ENCODE measurements around the gene TSKS.

The TSKS gene

DNA sequence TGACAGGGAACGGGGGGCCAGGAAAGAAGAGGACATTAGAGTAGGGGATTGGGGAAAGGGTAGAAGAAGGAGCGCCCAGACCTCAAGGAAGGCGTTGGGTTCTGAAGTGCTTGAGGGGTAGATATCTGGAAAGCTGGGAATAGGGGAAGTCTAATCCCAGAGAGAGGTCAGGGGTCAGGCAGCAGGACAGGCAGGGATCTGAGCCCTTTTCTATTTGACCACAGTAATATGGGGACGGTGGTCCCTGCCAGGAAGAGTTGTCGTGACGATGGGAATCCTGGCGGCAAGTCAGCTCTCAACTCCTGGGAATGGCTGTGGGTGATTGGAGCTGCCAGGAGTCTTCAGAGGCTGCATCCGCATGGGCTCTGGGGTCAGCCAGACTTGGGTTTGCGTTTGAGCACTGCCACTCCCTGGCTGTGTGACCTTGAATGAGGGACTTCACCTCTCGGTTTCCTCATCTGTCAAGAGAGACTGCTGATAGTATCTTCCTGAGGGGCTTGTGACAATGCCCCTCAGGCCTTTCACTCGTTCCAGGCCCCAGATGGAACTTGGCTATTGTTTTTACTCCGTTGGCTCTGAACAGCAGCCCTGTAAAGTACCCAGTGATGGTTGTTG is 5.0 kb upstream of the TSKS start:
- in situ Hi-C loops (cut with MboI; ENCODE audit: low sequenced_read_pairs), result no loop called here

DNA sequence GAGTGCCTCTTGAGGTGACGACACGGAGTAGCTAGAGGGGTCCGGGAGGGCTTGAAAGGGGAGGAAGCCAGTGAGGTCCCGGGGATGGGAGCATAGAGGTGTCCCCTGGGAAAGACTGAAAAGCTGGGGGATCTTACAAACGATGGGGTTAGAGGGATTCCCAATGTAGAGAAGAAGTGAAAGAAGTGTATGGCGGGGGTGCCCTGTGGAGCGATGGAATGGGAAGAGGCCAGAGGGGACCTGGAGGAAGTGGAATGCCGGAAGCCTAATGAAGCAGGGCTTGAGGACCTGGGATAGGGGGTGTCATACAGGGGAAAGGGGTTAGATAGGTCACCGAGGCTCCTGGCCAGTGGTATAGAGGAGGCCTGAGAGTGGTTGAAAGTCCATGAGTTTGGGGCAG is 4.3 kb upstream of the TSKS start:
- in situ Hi-C loops (cut with MboI; ENCODE audit: low sequenced_read_pairs), result no loop called here

GRCh38 chr19:49766930-49767299 is 3.8 kb upstream of the TSKS start, which contains the start of gene AP2A1:
Gene AP2A1 (plus strand): TSS chr19:49767001. CDS start chr19:49767134, 133 bp downstream.
- in situ Hi-C loops (cut with MboI; ENCODE audit: low sequenced_read_pairs), result no loop called here

GRCh38 chr19:49766007-49766929 is 3.2 kb upstream of the TSKS start:
- in situ Hi-C loops (cut with MboI; ENCODE audit: low sequenced_read_pairs), result no loop called here

GRCh38 chr19:49764341-49764740 is 1.2 kb upstream of the TSKS start:
- in situ Hi-C loops (cut with MboI; ENCODE audit: low sequenced_read_pairs), result no loop called here

DNA sequence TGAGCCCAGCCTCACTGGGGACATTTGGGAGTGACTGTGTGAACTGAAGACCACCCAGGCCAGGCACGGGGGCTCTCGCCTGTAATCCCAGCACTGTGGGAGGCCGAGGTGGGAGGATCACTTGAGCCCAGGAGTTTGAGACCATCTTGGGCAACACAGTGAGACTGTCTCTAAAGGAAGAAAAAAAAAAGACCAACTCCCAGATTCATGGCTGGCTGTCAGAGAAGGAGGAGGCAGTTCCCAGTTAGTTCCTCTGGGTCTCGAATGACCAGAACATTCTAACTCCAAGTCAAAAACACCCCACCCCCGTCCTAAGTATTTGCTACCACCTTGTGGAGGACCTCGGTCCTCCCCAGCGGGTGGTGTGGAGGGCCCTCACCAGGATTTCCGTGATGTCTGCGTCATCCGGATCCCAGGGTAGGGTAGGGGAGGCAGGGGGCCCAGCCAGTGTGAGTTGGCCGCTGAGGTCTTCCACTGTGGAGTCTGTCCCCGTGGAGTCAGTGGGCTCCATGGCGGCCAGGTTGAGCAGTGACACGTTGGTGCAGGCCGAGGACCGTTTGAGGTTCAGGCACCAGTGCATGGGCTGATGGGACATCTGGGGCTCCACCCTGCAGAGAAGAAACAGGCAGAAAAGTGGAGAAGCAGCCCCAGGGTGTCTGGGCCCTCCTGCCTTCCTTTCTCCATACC is 1.3 kb downstream of the TSKS start:
- in situ Hi-C loops (cut with MboI; ENCODE audit: low sequenced_read_pairs), result no loop called here

- in situ Hi-C loops (cut with MboI; ENCODE audit: low sequenced_read_pairs), result no loop called here
Observed at GRCh38 chr19:49761249-49761624, 1.9 kb downstream of the TSKS start.

DNA sequence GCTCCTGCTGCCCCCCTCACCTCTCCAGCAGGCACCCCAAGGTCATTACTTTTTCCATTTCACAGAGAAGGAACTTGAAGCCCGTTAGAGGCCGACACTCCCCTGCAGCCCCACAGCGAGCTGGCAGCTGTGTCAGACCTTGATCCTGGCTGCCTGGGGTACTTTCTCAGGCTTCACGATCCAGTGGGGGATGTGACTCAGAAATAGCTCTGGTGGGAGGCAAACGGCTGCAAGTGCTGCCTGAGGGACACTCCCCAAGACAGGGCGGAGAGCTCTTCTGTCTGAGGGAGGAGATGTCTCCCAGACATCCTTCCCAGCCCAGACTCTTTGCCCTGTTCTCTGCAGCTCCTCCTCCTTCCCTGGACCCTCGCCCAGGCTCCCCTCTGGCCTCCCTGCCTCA is 4.8 kb downstream of the TSKS start:
- in situ Hi-C loops (cut with MboI; ENCODE audit: low sequenced_read_pairs), result no loop called here

DNA sequence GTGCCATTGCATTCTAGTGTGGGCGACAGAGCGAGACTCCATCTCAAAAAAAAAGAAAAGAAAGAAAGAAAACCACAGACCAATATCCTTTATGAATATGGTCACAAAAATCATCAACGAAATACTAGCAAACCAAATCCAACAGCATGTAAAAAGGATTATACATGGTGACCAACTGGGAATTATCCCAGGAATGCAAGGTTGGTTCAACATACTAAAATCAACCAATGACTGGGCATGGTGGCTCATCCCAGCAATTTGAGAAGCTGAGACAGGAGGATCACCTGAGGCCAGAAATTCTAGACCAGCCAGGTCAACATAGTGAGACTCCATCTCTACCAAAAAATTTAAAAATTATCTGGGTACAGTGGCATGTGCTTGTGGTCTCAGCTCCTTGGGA is 7.2 kb downstream of the TSKS start:
- in situ Hi-C loops (cut with MboI; ENCODE audit: low sequenced_read_pairs), result no loop called here

GRCh38 chr19:49752701-49753100 is 10.4 kb downstream of the TSKS start:
- in situ Hi-C loops (cut with MboI; ENCODE audit: low sequenced_read_pairs), result no loop called here

GRCh38 chr19:49749771-49750170 is 13.3 kb downstream of the TSKS start:
- in situ Hi-C loops (cut with MboI; ENCODE audit: low sequenced_read_pairs), result no loop called here

DNA sequence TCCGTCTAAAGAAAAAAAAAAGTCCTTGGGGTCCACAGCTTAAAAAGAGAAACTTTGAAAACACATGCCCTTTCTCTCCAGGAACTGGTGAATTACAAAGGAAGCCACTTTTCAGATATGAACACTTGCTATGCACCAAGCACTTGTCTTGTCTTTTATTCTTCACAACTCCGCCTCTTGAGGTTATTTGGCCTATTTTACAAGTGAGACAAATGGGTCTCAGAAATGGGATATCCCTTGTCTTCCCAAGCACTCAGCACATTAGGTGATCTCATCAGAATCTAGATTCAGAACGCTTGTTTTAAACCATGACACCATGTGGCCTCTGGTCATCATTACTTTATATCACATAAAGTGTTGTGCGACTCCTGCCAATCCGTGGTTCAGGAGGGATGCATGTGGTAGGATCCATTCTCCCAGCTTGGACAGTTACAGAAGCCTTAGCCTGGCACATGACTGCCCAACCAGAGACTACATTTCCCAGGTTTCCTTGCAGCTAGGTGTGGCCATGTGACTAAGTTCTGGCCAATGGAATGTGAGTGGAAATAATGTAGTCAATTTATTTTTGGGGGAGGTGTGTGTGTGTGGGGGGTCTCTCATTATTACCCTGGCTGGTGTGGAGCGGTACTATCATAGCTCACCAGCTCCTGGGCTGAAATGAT is 13.9 kb downstream of the TSKS start:
- in situ Hi-C loops (cut with MboI; ENCODE audit: low sequenced_read_pairs), result no loop called here

DNA sequence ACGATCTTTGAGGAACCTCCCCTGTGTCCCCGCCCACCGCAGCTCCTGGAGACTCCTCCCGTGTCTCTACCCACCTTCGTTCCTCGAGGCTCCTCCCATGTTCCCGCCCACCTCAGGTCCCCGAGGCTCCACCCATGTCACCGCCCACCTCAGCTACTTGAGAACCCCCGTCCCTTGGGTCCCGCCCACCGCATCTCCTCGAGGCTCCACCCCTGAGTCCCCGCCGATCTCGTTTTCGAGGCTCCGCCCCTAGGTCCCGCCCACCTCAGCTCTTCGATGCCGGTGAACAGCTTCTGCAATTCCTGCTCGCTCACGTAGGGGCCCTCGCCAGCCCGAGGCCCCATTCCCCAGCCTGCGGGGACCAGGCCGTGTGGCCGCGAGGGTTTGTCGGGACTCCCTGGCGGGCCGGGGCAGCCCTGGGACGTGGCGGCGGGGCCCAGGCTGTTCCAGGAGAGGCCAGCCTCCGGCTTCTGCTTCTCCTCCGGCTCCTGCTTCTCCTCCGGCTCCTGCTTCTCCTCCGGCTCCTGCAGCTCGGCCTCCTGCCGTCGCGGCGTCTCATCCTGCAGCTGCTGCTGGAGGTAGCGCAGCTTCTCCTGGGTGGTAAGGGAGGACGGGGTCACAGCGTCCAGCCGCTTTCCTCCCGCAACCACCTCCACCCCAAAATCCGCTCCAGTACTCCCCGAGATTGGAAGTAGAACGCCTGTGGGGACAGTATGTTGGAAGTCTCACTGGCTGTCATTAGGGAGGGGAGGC is 16.7 kb downstream of the TSKS start:
- in situ Hi-C loops (cut with MboI; ENCODE audit: low sequenced_read_pairs), result no loop called here

- in situ Hi-C loops (cut with MboI; ENCODE audit: low sequenced_read_pairs), result no loop called here
Observed at GRCh38 chr19:49744946-49745381, 18.1 kb downstream of the TSKS start.

DNA sequence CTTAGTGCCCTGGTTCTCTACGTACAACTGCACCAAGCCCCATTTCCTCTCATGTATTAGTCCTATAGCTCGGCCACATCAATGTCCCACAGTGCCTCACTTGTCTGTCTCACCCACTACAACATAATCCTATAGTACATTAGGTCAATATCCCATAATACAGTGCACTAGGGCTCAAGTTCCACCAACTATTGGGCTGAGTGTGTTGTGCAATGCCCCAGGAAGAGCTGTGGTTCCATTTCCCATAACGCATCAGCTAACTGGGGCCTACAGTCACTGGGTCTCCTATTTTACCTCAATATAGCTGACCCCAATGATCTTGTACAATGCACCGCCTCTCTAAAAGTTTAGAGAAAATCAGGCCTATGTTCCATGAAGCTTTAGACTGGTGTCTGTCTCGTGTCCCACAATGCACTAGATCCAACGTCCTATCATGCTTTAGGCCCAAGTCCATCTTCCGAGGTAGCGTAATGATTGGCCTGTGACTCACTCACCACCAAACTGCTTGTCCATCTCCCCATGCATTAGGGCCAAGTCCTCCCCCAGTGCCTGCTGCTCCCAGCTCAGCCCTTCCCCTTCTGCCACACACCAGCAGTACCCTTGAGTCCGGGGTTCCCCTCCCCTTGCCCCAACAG is 21.8 kb downstream of the TSKS start:
- in situ Hi-C loops (cut with MboI; ENCODE audit: low sequenced_read_pairs), result no loop called here

DNA sequence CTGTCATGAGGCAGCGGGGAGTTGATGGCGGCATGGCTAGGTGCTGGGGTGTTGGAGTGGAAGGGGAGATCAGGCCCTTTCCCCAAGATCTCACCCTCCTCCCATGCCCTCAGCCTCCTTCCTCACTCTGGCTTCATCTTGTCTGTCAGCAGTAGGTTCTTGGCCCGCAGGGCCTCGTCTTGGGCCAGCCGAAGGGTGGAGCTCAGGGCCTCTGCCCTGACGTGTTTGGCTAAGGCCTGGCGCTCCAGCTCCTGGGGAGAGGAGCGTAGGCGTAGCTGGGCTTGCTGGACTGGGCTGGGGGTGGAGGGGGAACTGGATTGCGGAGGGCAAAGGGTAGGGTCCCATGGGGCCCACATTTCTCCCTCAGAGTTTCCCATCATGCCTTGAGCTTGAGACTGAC is 23.2 kb downstream of the TSKS start:
- in situ Hi-C loops (cut with MboI; ENCODE audit: low sequenced_read_pairs), result no loop called here

GRCh38 chr19:49739098-49739497 is 24.0 kb downstream of the TSKS start:
- in situ Hi-C loops (cut with MboI; ENCODE audit: low sequenced_read_pairs), result no loop called here

DNA sequence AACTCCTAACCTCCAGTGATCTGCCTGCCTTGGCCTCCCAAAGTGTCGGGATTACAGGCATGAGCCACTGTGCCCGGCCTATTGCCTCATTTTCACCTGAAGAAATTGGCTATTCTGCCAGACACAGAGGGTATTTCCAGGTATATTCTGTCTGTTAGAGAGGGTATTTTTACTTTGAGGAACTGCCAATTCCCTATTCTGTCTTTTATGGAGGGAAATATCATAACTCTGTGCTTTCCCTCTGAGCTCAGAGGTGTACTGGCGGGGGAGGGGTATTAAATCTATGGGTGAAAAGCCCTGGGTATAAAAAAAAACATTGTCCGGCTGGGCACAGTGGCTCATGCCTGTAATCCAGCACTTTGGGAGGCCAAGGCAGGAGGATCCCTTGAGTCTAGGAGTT is 24.8 kb downstream of the TSKS start:
- in situ Hi-C loops (cut with MboI; ENCODE audit: low sequenced_read_pairs), result no loop called here

GRCh38 chr19:49730166-49730565 is 32.9 kb downstream of the TSKS start:
- in situ Hi-C loops (cut with MboI; ENCODE audit: low sequenced_read_pairs), result no loop called here
